HTR-8/SVneo (cell line): ENCODE measurements around the gene ANKRD11.

ENCODE experiments used
- DNase-seq: peaks from one replicate; pipeline ENCODE4 v3.0.0; 2011; ENCODE audit warnings: low spot score, mixed read lengths; ENCODE audit not compliant: insufficient read length
- FAIRE-seq: peaks from 2 replicates; lab custom pipeline; 2011; peaks lifted over from hg19 to GRCh38; lab: Jason Lieb, UNC

The ANKRD11 gene

GRCh38 chr16:89490439-89491237 is at the start of gene ANKRD11:
ANKRD11 (minus strand) TSS chr16:89490561; CDS start chr16:89317019, 173,542 bp downstream.
- DNase-seq (peak; percentile 99), FAIRE-seq (peak; percentile 82)

- FAIRE-seq (no peak), DNase-seq (no peak)
These were observed 47.9 kb upstream of the ANKRD11 start for GRCh38 chr16:89538286-89538685.

- FAIRE-seq (no peak), DNase-seq (no peak)
These were observed 47.2 kb upstream of the ANKRD11 start for GRCh38 chr16:89537549-89537925.

- DNase-seq (no peak), FAIRE-seq (no peak)
These were observed 46.7 kb upstream of the ANKRD11 start for GRCh38 chr16:89536886-89537548.

- FAIRE-seq: peak; percentile 63
- no peak for DNase-seq
These were observed 46.0 kb upstream of the ANKRD11 start for GRCh38 chr16:89536371-89536770.

- no peak for FAIRE-seq
- no peak for DNase-seq
These were observed 43.9 kb upstream of the ANKRD11 start for GRCh38 chr16:89534252-89534756.

GRCh38 chr16:89531821-89532526 is 41.6 kb upstream of the ANKRD11 start:
- FAIRE-seq (no peak), DNase-seq (no peak)

GRCh38 chr16:89530401-89531381 is 40.3 kb upstream of the ANKRD11 start:
- no peak for DNase-seq
- FAIRE-seq: no peak

- no peak for FAIRE-seq
- DNase-seq: no peak
These were observed 38.7 kb upstream of the ANKRD11 start for GRCh38 chr16:89529097-89529496.

- no peak for FAIRE-seq
- DNase-seq: no peak
These were observed 35.0 kb upstream of the ANKRD11 start for GRCh38 chr16:89525146-89525913.

- DNase-seq: no peak
- no peak for FAIRE-seq
These were observed 33.5 kb upstream of the ANKRD11 start for GRCh38 chr16:89523680-89524344.

GRCh38 chr16:89522287-89522686 is 31.9 kb upstream of the ANKRD11 start:
- FAIRE-seq (no peak), DNase-seq (no peak)

GRCh38 chr16:89519881-89520280 is 29.5 kb upstream of the ANKRD11 start:
- no peak for FAIRE-seq

GRCh38 chr16:89517128-89517527 is 26.8 kb upstream of the ANKRD11 start:
- FAIRE-seq: no peak
- no peak for DNase-seq

More at GRCh38 chr16:89519881-89520280, 29.5 kb upstream of the ANKRD11 start:
- DNase-seq: no peak

GRCh38 chr16:89512453-89512852 is 22.1 kb upstream of the ANKRD11 start:
- FAIRE-seq (no peak), DNase-seq (no peak)

- DNase-seq: no peak
These were observed 21.0 kb upstream of the ANKRD11 start for GRCh38 chr16:89511374-89511773.

GRCh38 chr16:89510526-89510925 is 20.2 kb upstream of the ANKRD11 start:
- no peak for DNase-seq
- FAIRE-seq: no peak

More at GRCh38 chr16:89511374-89511773, 21.0 kb upstream of the ANKRD11 start:
- FAIRE-seq: no peak

GRCh38 chr16:89507834-89508590 is 17.7 kb upstream of the ANKRD11 start, which contains the start of gene SPG7:
SPG7 (plus strand) TSS chr16:89508403; CDS start chr16:89508418, 15 bp downstream.
- FAIRE-seq: peak; percentile 72
- DNase-seq: peak; percentile 91
